Measurements from ENCODE around the gene SPINDOC. TPM values are rescaled to one million over a fixed set of nuclear protein-coding genes. Genes with fewer than 3 reads are reported as not detected.

The SPINDOC gene
- polyA plus RNA-seq, 3 donors: 0.10 to 3.3 (median 0.20) TPM

DNA sequence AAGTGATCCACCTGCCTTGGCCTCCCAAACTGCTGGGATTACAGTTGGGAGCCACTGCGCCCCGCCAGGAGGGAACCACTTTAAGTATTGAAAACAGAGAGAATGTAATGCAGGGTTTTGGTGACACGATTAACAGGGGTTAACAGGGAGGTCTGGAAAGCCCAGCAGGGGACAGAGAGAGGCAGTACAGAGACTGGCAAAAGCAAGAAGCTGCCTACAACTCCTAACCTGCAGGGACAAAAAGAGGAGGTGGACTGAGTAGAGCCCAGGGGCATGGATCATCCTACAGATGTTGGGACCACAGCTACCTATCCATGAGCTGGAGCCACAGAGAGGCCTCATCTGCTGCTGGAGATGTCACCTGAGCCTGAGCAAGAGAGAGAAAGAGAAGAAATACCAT, 1.7 kb upstream of the SPINDOC start:
- peaks cover 2 to 4% of the 10 kb centered on the region in 2 donors for H3K36me3 Mint-ChIP-seq
- TF ChIP-seq, protein P1, sequence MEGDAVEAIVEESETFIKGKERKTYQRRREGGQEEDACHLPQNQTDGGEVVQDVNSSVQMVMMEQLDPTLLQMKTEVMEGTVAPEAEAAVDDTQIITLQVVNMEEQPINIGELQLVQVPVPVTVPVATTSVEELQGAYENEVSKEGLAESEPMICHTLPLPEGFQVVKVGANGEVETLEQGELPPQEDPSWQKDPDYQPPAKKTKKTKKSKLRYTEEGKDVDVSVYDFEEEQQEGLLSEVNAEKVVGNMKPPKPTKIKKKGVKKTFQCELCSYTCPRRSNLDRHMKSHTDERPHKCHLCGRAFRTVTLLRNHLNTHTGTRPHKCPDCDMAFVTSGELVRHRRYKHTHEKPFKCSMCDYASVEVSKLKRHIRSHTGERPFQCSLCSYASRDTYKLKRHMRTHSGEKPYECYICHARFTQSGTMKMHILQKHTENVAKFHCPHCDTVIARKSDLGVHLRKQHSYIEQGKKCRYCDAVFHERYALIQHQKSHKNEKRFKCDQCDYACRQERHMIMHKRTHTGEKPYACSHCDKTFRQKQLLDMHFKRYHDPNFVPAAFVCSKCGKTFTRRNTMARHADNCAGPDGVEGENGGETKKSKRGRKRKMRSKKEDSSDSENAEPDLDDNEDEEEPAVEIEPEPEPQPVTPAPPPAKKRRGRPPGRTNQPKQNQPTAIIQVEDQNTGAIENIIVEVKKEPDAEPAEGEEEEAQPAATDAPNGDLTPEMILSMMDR (IDR thresholded peaks at IDR 0.05): no peak
- no peak overlapping the region for H3K4me3 ChIP-seq (replicated peaks in 1 of 3; ENCODE audit: low read depth in 2 of 3, low read length in 3 of 3)

DNA sequence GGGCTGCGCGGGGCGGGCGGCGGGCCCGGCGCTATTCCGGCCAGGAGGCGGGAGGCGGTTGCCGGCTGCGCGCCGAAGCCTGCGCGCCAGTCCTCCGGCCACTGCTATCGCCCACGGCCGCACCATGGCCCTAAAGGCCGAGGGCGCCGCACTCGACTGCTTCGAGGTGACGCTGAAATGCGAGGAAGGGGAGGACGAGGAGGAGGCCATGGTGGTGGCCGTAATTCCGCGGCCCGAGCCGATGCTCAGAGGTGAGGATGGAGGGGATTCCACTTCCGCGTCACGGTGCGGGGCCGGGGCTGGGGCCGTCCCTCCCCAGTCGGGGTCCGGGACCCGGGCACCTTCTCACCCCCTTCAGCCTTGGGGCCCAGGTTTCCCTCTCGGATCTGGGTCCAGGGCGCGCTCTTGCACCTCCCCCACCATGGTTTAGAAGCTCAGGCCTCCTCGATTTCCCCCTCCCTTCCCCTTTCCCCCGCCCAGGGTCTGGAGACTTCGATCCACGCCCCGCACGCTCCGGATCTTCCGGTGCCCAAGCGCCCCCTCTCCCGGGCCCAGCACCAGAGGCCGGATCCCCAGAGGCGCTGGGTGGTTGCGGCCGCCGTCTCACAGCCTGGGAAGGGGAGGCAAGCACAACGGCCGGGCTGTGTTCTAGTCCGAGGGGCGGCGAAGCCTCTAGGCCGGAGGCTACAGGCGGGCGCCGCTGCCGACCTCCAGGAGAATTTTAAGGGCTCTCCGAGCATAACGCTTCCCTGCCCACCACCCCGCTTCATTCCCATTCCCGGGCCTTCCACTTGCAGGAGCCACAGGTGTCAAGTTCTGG, 517 bp downstream of the SPINDOC start:
- TF ChIP-seq, protein P1 (IDR thresholded peaks at IDR 0.05): no peak
- under 1% methylated on average over 52 of the region's 74 CpGs for WGBS (ENCODE audit: insufficient coverage)
- Histone ChIP-seq H3K9ac (ENCODE audit: insufficient read depth, low read length, poor library complexity, severe bottlenecking) (peak overlapping the region; percentile 71), H3K27ac (ENCODE audit: low read depth in 1 of 2, low read length in 2 of 2) (peak overlapping the region in 1 of 2 donors; percentile 36), H3K27me3 (ENCODE audit: control insufficient read depth in 2 of 2, insufficient read depth in 2 of 2, low read length in 2 of 2) (peaks cover 0 to 7% of the 10 kb centered on the region in 2 donors), H3K4me3 (replicated peaks in 1 of 3; ENCODE audit: low read depth in 2 of 3, low read length in 3 of 3) (peak overlapping the region; percentile 61 to 85 (median 77)), H3K79me2 (ENCODE audit: insufficient read depth, low read length) (peaks cover 33% of the 10 kb centered on the region), H3K9me3 (replicated peaks in 1 of 2; ENCODE audit: control insufficient read depth in 1 of 2, insufficient read depth in 1 of 2, low read length in 2 of 2) (no peaks in the 10 kb centered on the region), H2AFZ (ENCODE audit: insufficient read depth, low read depth, low read length, poor library complexity, severe bottlenecking) (peak overlapping the region; percentile 93), H3K4me2 (replicated peaks; ENCODE audit: extremely low read depth, low read length, poor library complexity, severe bottlenecking) (peak overlapping the region; percentile 85), H3K4me1 (ENCODE audit: control insufficient read depth in 1 of 2, insufficient read depth in 2 of 2, low read length in 2 of 2) (peaks cover 25 to 28% of the 10 kb centered on the region in 2 donors), H4K20me1 (ENCODE audit: insufficient read depth, low read length) (peaks cover 8% of the 10 kb centered on the region), H3K36me3 (replicated peaks in 1 of 2; ENCODE audit: control insufficient read depth in 1 of 2, insufficient read depth in 2 of 2, low read length in 2 of 2) (peaks cover 4 to 13% of the 10 kb centered on the region in 2 donors)
- Mint-ChIP-seq H3K9me3 (no peaks in the 10 kb centered on the region), H3K27me3 (ENCODE audit: low read depth in 3 of 3) (peaks cover 11 to 12% (median 12%) of the 10 kb centered on the region in 3 donors), H3K4me1 (peaks cover 32% of the 10 kb centered on the region), H3K27ac (no peak overlapping the region), H3K36me3 (peaks cover 14 to 20% of the 10 kb centered on the region in 2 donors), H3K4me3 (peak overlapping the region; percentile 80 to 87)
- intact Hi-C loops (cut with micrococcal nuclease): no loop called here
- peak in 1 of 3 donors; percentile 6 for DNase-seq

More for the DNA sequence above, 1.7 kb upstream of the SPINDOC start:
- no peak for DNase-seq
- Mint-ChIP-seq H3K9me3 (no peaks in the 10 kb centered on the region), H3K27me3 (ENCODE audit: low read depth in 3 of 3) (peaks cover 11 to 14% (median 13%) of the 10 kb centered on the region in 3 donors), H3K27ac (no peak overlapping the region), H3K4me3 (no peak overlapping the region), H3K4me1 (peaks cover 30% of the 10 kb centered on the region)
- no peak overlapping the region for H3K4me2 ChIP-seq (replicated peaks; ENCODE audit: extremely low read depth, low read length, poor library complexity, severe bottlenecking)
- no peak overlapping the region for H3K9ac ChIP-seq (ENCODE audit: insufficient read depth, low read length, poor library complexity, severe bottlenecking)
- H3K79me2 ChIP-seq (ENCODE audit: insufficient read depth, low read length): peaks cover 29% of the 10 kb centered on the region
- H3K27me3 ChIP-seq (ENCODE audit: control insufficient read depth in 2 of 2, insufficient read depth in 2 of 2, low read length in 2 of 2): peaks cover 0 to 7% of the 10 kb centered on the region in 2 donors
- intact Hi-C loops (cut with micrococcal nuclease): no loop called here
- peaks cover 22 to 24% of the 10 kb centered on the region in 2 donors for H3K4me1 ChIP-seq (ENCODE audit: control insufficient read depth in 1 of 2, insufficient read depth in 2 of 2, low read length in 2 of 2)
- no peak overlapping the region for H3K27ac ChIP-seq (ENCODE audit: low read depth in 1 of 2, low read length in 2 of 2)
- H3K9me3 ChIP-seq (replicated peaks in 1 of 2; ENCODE audit: control insufficient read depth in 1 of 2, insufficient read depth in 1 of 2, low read length in 2 of 2): no peaks in the 10 kb centered on the region
- H2AFZ ChIP-seq (ENCODE audit: insufficient read depth, low read depth, low read length, poor library complexity, severe bottlenecking): no peak overlapping the region
- H3K36me3 ChIP-seq (replicated peaks in 1 of 2; ENCODE audit: control insufficient read depth in 1 of 2, insufficient read depth in 2 of 2, low read length in 2 of 2): no peaks in the 10 kb centered on the region
- H4K20me1 ChIP-seq (ENCODE audit: insufficient read depth, low read length): peaks cover 8% of the 10 kb centered on the region
- 89% methylated on average over 3 of the region's 3 CpGs for WGBS (ENCODE audit: insufficient coverage)
